ENCODE measurements around the gene IFITM1. TPM values are rescaled to one million over a fixed set of nuclear protein-coding genes. Genes with fewer than 3 reads are reported as not detected.

Gene IFITM1
- total RNA-seq, 1 experiment from 2014 or later = 3.2 TPM

- DNase-seq = peak; percentile 47 to 51
- Histone ChIP-seq H3K27me3 (replicated peaks; ENCODE audit: control insufficient read depth, insufficient read depth, low read length) (peaks cover 5% of the 10 kb centered on the region), H3K4me3 (ENCODE audit: low read depth, low read length) (peak overlapping the region; percentile 47), H3K9me3 (no peaks in the 10 kb centered on the region), H3K4me1 (peaks cover 17% of the 10 kb centered on the region), H3K36me3 (ENCODE audit: control insufficient read depth, insufficient read depth, low read length) (no peaks in the 10 kb centered on the region)
- ChIA-PET POLR2A (no interaction called here), CTCF (interaction anchor here (0.6 to 1.6 kb wide), 4 partner anchors 12 to 168 kb away, joined by 3 to 4 read pairs (median 3); no protein-coding TSS in a partner anchor)
- Mint-ChIP-seq H3K27ac (ENCODE audit: unreplicated experiment) (no peak overlapping the region), H3K27me3 (ENCODE audit: insufficient read depth, unreplicated experiment) (peaks cover 26% of the 10 kb centered on the region), H3K9me3 (ENCODE audit: unreplicated experiment) (no peaks in the 10 kb centered on the region), H3K4me3 (ENCODE audit: unreplicated experiment) (peak overlapping the region; percentile 67), H3K4me1 (ENCODE audit: low read depth, unreplicated experiment) (no peaks in the 10 kb centered on the region), H3K36me3 (ENCODE audit: insufficient read depth, unreplicated experiment) (peaks cover 5% of the 10 kb centered on the region)
- intact Hi-C loops (cut with micrococcal nuclease; ENCODE audit: unreplicated experiment) = no loop called here
- BruUV-seq (replicated peaks) = no TSS peak
- TF ChIP-seq, protein P1, sequence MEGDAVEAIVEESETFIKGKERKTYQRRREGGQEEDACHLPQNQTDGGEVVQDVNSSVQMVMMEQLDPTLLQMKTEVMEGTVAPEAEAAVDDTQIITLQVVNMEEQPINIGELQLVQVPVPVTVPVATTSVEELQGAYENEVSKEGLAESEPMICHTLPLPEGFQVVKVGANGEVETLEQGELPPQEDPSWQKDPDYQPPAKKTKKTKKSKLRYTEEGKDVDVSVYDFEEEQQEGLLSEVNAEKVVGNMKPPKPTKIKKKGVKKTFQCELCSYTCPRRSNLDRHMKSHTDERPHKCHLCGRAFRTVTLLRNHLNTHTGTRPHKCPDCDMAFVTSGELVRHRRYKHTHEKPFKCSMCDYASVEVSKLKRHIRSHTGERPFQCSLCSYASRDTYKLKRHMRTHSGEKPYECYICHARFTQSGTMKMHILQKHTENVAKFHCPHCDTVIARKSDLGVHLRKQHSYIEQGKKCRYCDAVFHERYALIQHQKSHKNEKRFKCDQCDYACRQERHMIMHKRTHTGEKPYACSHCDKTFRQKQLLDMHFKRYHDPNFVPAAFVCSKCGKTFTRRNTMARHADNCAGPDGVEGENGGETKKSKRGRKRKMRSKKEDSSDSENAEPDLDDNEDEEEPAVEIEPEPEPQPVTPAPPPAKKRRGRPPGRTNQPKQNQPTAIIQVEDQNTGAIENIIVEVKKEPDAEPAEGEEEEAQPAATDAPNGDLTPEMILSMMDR (IDR thresholded peaks at IDR 0.05; ENCODE audit: insufficient read depth in 1 of 2, low read depth in 1 of 2, low read length in 1 of 2, severe bottlenecking in 1 of 2, unreplicated experiment in 1 of 2) = no peak
Measured at GRCh38 chr11:279966-280705, 33.7 kb upstream of the IFITM1 start.

DNA sequence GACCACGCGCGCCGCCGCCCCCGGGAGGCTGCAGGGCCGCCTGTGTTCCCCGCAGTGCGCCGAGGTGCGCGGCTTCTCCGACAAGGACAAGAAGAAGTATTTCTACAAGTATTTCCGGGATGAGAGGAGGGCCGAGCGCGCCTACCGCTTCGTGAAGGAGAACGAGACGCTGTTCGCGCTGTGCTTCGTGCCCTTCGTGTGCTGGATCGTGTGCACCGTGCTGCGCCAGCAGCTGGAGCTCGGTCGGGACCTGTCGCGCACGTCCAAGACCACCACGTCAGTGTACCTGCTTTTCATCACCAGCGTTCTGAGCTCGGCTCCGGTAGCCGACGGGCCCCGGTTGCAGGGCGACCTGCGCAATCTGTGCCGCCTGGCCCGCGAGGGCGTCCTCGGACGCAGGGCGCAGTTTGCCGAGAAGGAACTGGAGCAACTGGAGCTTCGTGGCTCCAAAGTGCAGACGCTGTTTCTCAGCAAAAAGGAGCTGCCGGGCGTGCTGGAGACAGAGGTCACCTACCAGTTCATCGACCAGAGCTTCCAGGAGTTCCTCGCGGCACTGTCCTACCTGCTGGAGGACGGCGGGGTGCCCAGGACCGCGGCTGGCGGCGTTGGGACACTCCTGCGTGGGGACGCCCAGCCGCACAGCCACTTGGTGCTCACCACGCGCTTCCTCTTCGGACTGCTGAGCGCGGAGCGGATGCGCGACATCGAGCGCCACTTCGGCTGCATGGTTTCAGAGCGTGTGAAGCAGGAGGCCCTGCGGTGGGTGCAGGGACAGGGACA is 32.9 kb upstream of the IFITM1 start:
- H3K4me1 Mint-ChIP-seq (ENCODE audit: low read depth, unreplicated experiment) = no peaks in the 10 kb centered on the region
- peaks cover 26% of the 10 kb centered on the region for H3K27me3 Mint-ChIP-seq (ENCODE audit: insufficient read depth, unreplicated experiment)
- BruUV-seq (replicated peaks) = no TSS peak
- Histone ChIP-seq H3K36me3 (ENCODE audit: control insufficient read depth, insufficient read depth, low read length) (no peaks in the 10 kb centered on the region), H3K9me3 (no peaks in the 10 kb centered on the region), H3K4me3 (ENCODE audit: low read depth, low read length) (peak overlapping the region; percentile 47), H3K27me3 (replicated peaks; ENCODE audit: control insufficient read depth, insufficient read depth, low read length) (peaks cover 5% of the 10 kb centered on the region), H3K4me1 (peaks cover 17% of the 10 kb centered on the region)
- CTCF ChIA-PET = interaction anchor here (0.8 to 1.6 kb wide), 4 partner anchors 28 to 168 kb away, joined by 3 to 4 read pairs (median 3); no protein-coding TSS in a partner anchor
- no peak overlapping the region for H3K27ac Mint-ChIP-seq (ENCODE audit: unreplicated experiment)
- H3K4me3 Mint-ChIP-seq (ENCODE audit: unreplicated experiment) = peak overlapping the region; percentile 67
- no peaks in the 10 kb centered on the region for H3K9me3 Mint-ChIP-seq (ENCODE audit: unreplicated experiment)
- H3K36me3 Mint-ChIP-seq (ENCODE audit: insufficient read depth, unreplicated experiment) = peaks cover 5% of the 10 kb centered on the region
- DNase-seq = peak in 1 of 2 experiments; percentile 36
- POLR2A ChIA-PET = no interaction called here
- TF ChIP-seq, protein P1 (IDR thresholded peaks at IDR 0.05; ENCODE audit: insufficient read depth in 1 of 2, low read depth in 1 of 2, low read length in 1 of 2, severe bottlenecking in 1 of 2, unreplicated experiment in 1 of 2) = no peak
- intact Hi-C loops (cut with micrococcal nuclease; ENCODE audit: unreplicated experiment) = no loop called here

DNA sequence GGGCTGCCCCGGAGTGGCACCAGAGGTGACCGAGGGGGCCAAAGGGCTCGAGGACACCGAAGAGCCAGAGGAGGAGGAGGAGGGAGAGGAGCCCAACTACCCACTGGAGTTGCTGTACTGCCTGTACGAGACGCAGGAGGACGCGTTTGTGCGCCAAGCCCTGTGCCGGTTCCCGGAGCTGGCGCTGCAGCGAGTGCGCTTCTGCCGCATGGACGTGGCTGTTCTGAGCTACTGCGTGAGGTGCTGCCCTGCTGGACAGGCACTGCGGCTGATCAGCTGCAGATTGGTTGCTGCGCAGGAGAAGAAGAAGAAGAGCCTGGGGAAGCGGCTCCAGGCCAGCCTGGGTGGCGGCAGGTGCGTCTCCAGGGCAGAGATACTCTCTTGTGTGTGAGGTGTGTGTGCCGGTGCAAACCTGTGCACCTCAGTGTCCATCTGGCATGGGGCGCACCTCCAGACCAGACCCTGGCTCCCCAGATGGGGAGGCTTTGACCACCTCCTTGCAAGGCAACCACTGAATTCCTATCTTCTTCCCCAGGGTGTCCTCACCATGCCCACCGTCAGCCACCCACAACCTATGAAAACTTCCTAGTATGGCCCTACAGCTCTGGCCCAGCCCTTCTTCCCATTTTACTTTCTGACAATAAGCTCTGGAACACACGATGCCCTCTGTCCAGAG is 32.2 kb upstream of the IFITM1 start:
- Mint-ChIP-seq H3K27ac (ENCODE audit: unreplicated experiment) (no peak overlapping the region), H3K27me3 (ENCODE audit: insufficient read depth, unreplicated experiment) (peaks cover 26% of the 10 kb centered on the region), H3K36me3 (ENCODE audit: insufficient read depth, unreplicated experiment) (peaks cover 5% of the 10 kb centered on the region), H3K4me3 (ENCODE audit: unreplicated experiment) (peak overlapping the region; percentile 67), H3K9me3 (ENCODE audit: unreplicated experiment) (no peaks in the 10 kb centered on the region), H3K4me1 (ENCODE audit: low read depth, unreplicated experiment) (no peaks in the 10 kb centered on the region)
- Histone ChIP-seq H3K36me3 (ENCODE audit: control insufficient read depth, insufficient read depth, low read length) (no peaks in the 10 kb centered on the region), H3K4me1 (peaks cover 17% of the 10 kb centered on the region), H3K27me3 (replicated peaks; ENCODE audit: control insufficient read depth, insufficient read depth, low read length) (peaks cover 5% of the 10 kb centered on the region), H3K4me3 (ENCODE audit: low read depth, low read length) (peak overlapping the region; percentile 47), H3K9me3 (no peaks in the 10 kb centered on the region)
- BruUV-seq (replicated peaks) = no TSS peak
- TF ChIP-seq, protein P1 (IDR thresholded peaks at IDR 0.05; ENCODE audit: insufficient read depth in 1 of 2, low read depth in 1 of 2, low read length in 1 of 2, severe bottlenecking in 1 of 2, unreplicated experiment in 1 of 2) = no peak
- DNase-seq = peak in 1 of 2 experiments; percentile 31
- ChIA-PET POLR2A (interaction anchor here (1.3 kb wide), 1 partner anchor 75 kb away, joined by 8 read pairs; the partner anchor contains the start of gene BET1L), CTCF (interaction anchor here (0.6 to 1.6 kb wide), 5 partner anchors 9 to 74 kb away, joined by 3 to 4 read pairs (median 3); no protein-coding TSS in a partner anchor)
- intact Hi-C loops (cut with micrococcal nuclease; ENCODE audit: unreplicated experiment) = no loop called here

Data from Caco-2 (cell line).